Measurements from ENCODE around the gene GOPC.

- no peak for TF ChIP-seq POLR2A (IDR thresholded peaks at IDR 0.05; ENCODE audit: low read length)
- TF ChIP-seq GATA1 (IDR thresholded peaks at IDR 0.05; ENCODE audit: low read depth, low read length) = no peak
Measured at GRCh38 chr6:117615750-117616390, 13.6 kb upstream of the GOPC start.

All from erythroblast (primary cell).